CD4-positive, alpha-beta T cell (primary cell): ENCODE data around the gene DSN1. TPM values are rescaled to one million over a fixed set of nuclear protein-coding genes. Genes with fewer than 3 reads are reported as not detected.

ENCODE experiments used
- ATAC-seq: fragments of 200-7000 bp; cut with Tn5 transposase; one replicate; pipeline ENCODE4 v1.10.0; 2022; ENCODE audit warnings: mild to moderate bottlenecking; ENCODE audit not compliant: poor library complexity
- CTCF ChIA-PET: fragments of 350-600 bp; sonication (Branson Sonifier 250); formaldehyde crosslinking; loops from one replicate; lab custom pipeline; 2021; ENCODE audit warnings: antibody characterized with exemption, inconsistent platforms; lab: Charles Lee
- POLR2A ChIA-PET: fragments of 350-600 bp; sonication (Branson Sonifier 250); formaldehyde crosslinking; loops from one replicate; lab custom pipeline; 2021; ENCODE audit warnings: antibody characterized with exemption, inconsistent platforms; lab: Charles Lee
- DNase-seq, 14 experiments: peaks; one replicate each; pipeline ENCODE4 v3.0.0-alpha.2; 2013 to 2020; ENCODE audit warnings: mixed read lengths in 2 of 14
- H3K27ac ChIP-seq, 2 donors: one replicate each; pipeline versions ENCODE4 v1.5.1 to v1.7.0; 2013; ENCODE audit warnings: low read length in 2 of 2, low read depth in 1 of 2, mild to moderate bottlenecking in 1 of 2
- H3K27me3 ChIP-seq, 2 experiments: 1 replicate in 1 of 2; 2 replicates in 1 of 2; pipeline versions ENCODE4 v1.6.1 to v1.7.0; 2013; ENCODE audit warnings: low read length in 2 of 2, control low read depth in 1 of 2, mild to moderate bottlenecking in 1 of 2, moderate library complexity in 1 of 2; ENCODE audit not compliant: insufficient read depth in 2 of 2, control insufficient read depth in 1 of 2
- H3K36me3 ChIP-seq: one replicate; pipeline ENCODE4 v1.6.1; 2013; ENCODE audit warnings: low read length, control low read depth; ENCODE audit not compliant: insufficient read depth
- H3K4me1 ChIP-seq: one replicate; pipeline ENCODE4 v1.6.1; 2013; ENCODE audit warnings: low read length, control low read depth; ENCODE audit not compliant: insufficient read depth
- H3K4me3 ChIP-seq: one replicate; pipeline ENCODE4 v1.5.1; 2013; ENCODE audit warnings: mild to moderate bottlenecking, low read length, moderate library complexity
- H3K9me3 ChIP-seq, 2 experiments: 1 replicate in 1 of 2; 2 replicates in 1 of 2; pipeline versions ENCODE4 v1.6.1 to v1.7.0; 2013; ENCODE audit warnings: low read length in 2 of 2, mild to moderate bottlenecking in 2 of 2, control low read depth in 1 of 2, moderate library complexity in 1 of 2; ENCODE audit not compliant: control insufficient read depth in 1 of 2, insufficient read depth in 1 of 2
- H3K27ac Mint-ChIP-seq: one replicate; pipeline ENCODE4 v1.8.0; 2020; ENCODE audit warnings: mixed read lengths
- H3K27me3 Mint-ChIP-seq: one replicate; pipeline ENCODE4 v1.8.0; 2021; ENCODE audit warnings: mixed read lengths
- H3K36me3 Mint-ChIP-seq: one replicate; pipeline ENCODE4 v1.8.0; 2021; ENCODE audit warnings: low read depth, mixed read lengths
- H3K4me1 Mint-ChIP-seq: one replicate; pipeline ENCODE4 v1.8.0; 2021; ENCODE audit warnings: low read depth, mixed read lengths
- H3K4me3 Mint-ChIP-seq: one replicate; pipeline ENCODE4 v1.8.0; 2020; ENCODE audit warnings: mild to moderate bottlenecking, mixed read lengths
- H3K9me3 Mint-ChIP-seq: one replicate; pipeline ENCODE4 v1.8.0; 2020; ENCODE audit warnings: mixed read lengths
- CTCF ChIP-seq: fragments of 200-600 bp; IDR thresholded peaks from one replicate; pipeline ENCODE4 v1.8.0; 2022; ENCODE audit warnings: antibody characterized with exemption, mild to moderate bottlenecking
- intact Hi-C, 2 experiments: fragments of 100-400 bp; cut with DNase I in 1 of 2; cut with micrococcal nuclease in 1 of 2; formaldehyde crosslinking; loops; one replicate each; pipeline versions ENCODE4 v1.15.1 to v1.9.0; 2023 to 2025; cut with DNase I, micrococcal nuclease
- total RNA-seq, 174 experiments: library from RNA in 2 of 174; stranded (reverse) in 2 of 174; gene quantifications; one replicate each; pipeline ENCODE4 v1.2.3 and lab custom pipeline; 2021 to 2026

The DSN1 gene
- total RNA-seq, 2 experiments from 2014 or later = 10.5 to 14.3 TPM

GRCh38 chr20:36728986-36729385 is 44.6 kb downstream of the DSN1 start:
- no peaks in the 10 kb centered on the region for H3K9me3 ChIP-seq
- no peaks in the 10 kb centered on the region for H3K36me3 ChIP-seq
- no peaks in the 10 kb centered on the region for H3K36me3 Mint-ChIP-seq
- no peak overlapping the region for H3K27ac Mint-ChIP-seq
- ChIA-PET POLR2A (no interaction called here), CTCF (no interaction called here)
- peaks cover 14% of the 10 kb centered on the region for H3K4me1 ChIP-seq
- no peak for DNase-seq
- H3K4me3 Mint-ChIP-seq = no peak overlapping the region
- no peak overlapping the region for H3K27ac ChIP-seq
- intact Hi-C loops = no loop called here
- no peaks in the 10 kb centered on the region for H3K27me3 ChIP-seq
- H3K27me3 Mint-ChIP-seq = no peaks in the 10 kb centered on the region
- peaks cover 20% of the 10 kb centered on the region for H3K4me1 Mint-ChIP-seq
- no peak overlapping the region for H3K4me3 ChIP-seq
- no peaks in the 10 kb centered on the region for H3K9me3 Mint-ChIP-seq
- TF ChIP-seq CTCF = no peak
- ATAC-seq = no peak

- Mint-ChIP-seq H3K36me3 (peaks cover 9% of the 10 kb centered on the region), H3K4me3 (no peak overlapping the region), H3K4me1 (peaks cover 3% of the 10 kb centered on the region), H3K9me3 (no peaks in the 10 kb centered on the region), H3K27me3 (no peaks in the 10 kb centered on the region), H3K27ac (no peak overlapping the region)
- H3K27ac ChIP-seq = no peak overlapping the region
- H3K4me3 ChIP-seq = no peak overlapping the region
- intact Hi-C loops = no loop called here
- no peaks in the 10 kb centered on the region for H3K27me3 ChIP-seq
- ATAC-seq (no peak), DNase-seq (no peak)
- no peak for TF ChIP-seq CTCF
- no peaks in the 10 kb centered on the region for H3K9me3 ChIP-seq
- no peaks in the 10 kb centered on the region for H3K4me1 ChIP-seq
- H3K36me3 ChIP-seq = peaks cover 3% of the 10 kb centered on the region
- ChIA-PET POLR2A (no interaction called here), CTCF (no interaction called here)
Measured at GRCh38 chr20:36726168-36726567, 47.4 kb downstream of the DSN1 start.

- POLR2A ChIA-PET = no interaction called here
- H3K27ac ChIP-seq = no peak overlapping the region
- Mint-ChIP-seq H3K27ac (no peak overlapping the region), H3K4me1 (no peaks in the 10 kb centered on the region), H3K27me3 (no peaks in the 10 kb centered on the region), H3K4me3 (no peak overlapping the region), H3K36me3 (peaks cover 40% of the 10 kb centered on the region), H3K9me3 (no peaks in the 10 kb centered on the region)
- H3K9me3 ChIP-seq = no peaks in the 10 kb centered on the region
- no peak overlapping the region for H3K4me3 ChIP-seq
- no peak for TF ChIP-seq CTCF
- DNase-seq (no peak), ATAC-seq (no peak)
- intact Hi-C loops = no loop called here
- H3K36me3 ChIP-seq = peaks cover 16% of the 10 kb centered on the region
- no peaks in the 10 kb centered on the region for H3K4me1 ChIP-seq
- CTCF ChIA-PET = no interaction called here
- H3K27me3 ChIP-seq = no peaks in the 10 kb centered on the region
Measured at GRCh38 chr20:36720510-36720909, 53.1 kb downstream of the DSN1 start.
